Ovary (tissue), 3 donors: Measurements from ENCODE around the gene SLIT3.

Source experiments
- CTCF ChIP-seq, 3 donors: fragments of 450-650 bp in 2 of 3; fragments of 200-600 bp in 1 of 3; IDR thresholded peaks; one replicate each; pipeline versions ENCODE4 v1.5.1 to v1.8.0; 2016 to 2022; ENCODE audit warnings: antibody characterized with exemption in 3 of 3, mild to moderate bottlenecking in 1 of 3
- EP300 ChIP-seq: sonication (generic); formaldehyde crosslinking; IDR thresholded peaks from one replicate; pipeline ENCODE4 v1.6.1; 2017; ENCODE audit warnings: antibody characterized with exemption
- POLR2A ChIP-seq: fragments of 450-650 bp; IDR thresholded peaks from one replicate; pipeline ENCODE4 v1.6.1; 2017; ENCODE audit warnings: antibody characterized with exemption, mild to moderate bottlenecking, moderate library complexity
- donor health status: DM: no; HTN: no; CAD: no.

GRCh38 chr5:168747987-168748777, 552.8 kb downstream of the SLIT3 start:
- TF ChIP-seq CTCF (IDR thresholded peaks at IDR 0.05) (no peak), EP300 (no peak), POLR2A (no peak)
